Parathyroid adenoma (tissue), 2 donors: ENCODE results near the gene KDM5C.
A peak's percentile ranks its signal among the peaks of the same experiment; 100 is the strongest.

Experiments
- H2AFZ ChIP-seq: fragments of 300-600 bp; sonication (generic); one replicate; pipeline ENCODE4 v1.7.0; 2017; ENCODE audit warnings: antibody characterized with exemption, mild to moderate bottlenecking
- H3K27ac ChIP-seq: fragments of 300-600 bp; sonication (generic); one replicate; pipeline ENCODE4 v1.7.0; 2017
- H3K27me3 ChIP-seq: fragments of 300-600 bp; sonication (generic); one replicate; pipeline ENCODE4 v1.7.0; 2017; ENCODE audit warnings: low read length; ENCODE audit not compliant: control insufficient read depth, insufficient read depth
- H3K36me3 ChIP-seq: fragments of 300-600 bp; sonication (generic); one replicate; pipeline ENCODE4 v1.7.0; 2017; ENCODE audit warnings: low read length; ENCODE audit not compliant: control insufficient read depth, insufficient read depth
- H3K4me1 ChIP-seq: fragments of 300-600 bp; sonication (generic); one replicate; pipeline ENCODE4 v1.7.0; 2017; ENCODE audit warnings: control low read depth
- H3K4me2 ChIP-seq: fragments of 300-600 bp; sonication (generic); one replicate; pipeline ENCODE4 v1.7.0; 2017; ENCODE audit warnings: low read length
- H3K4me3 ChIP-seq: fragments of 300-600 bp; sonication (generic); one replicate; pipeline ENCODE4 v1.7.0; 2017; ENCODE audit warnings: low read depth, low read length
- H3K79me2 ChIP-seq: fragments of 300-600 bp; sonication (generic); one replicate; pipeline ENCODE4 v1.7.0; 2017; ENCODE audit warnings: control low read depth
- H3K9ac ChIP-seq: fragments of 300-600 bp; sonication (generic); one replicate; pipeline ENCODE4 v1.7.0; 2017; ENCODE audit warnings: mild to moderate bottlenecking
- H3K9me3 ChIP-seq: fragments of 300-600 bp; sonication (generic); one replicate; pipeline ENCODE4 v1.7.0; 2017; ENCODE audit warnings: low read length; ENCODE audit not compliant: control insufficient read depth
- TF ChIP-seq, protein P1 (sequence below): fragments of 300-600 bp; sonication (generic); IDR thresholded peaks from one replicate; pipeline ENCODE4 v1.7.0; 2017; ENCODE audit warnings: antibody characterized with exemption, mild to moderate bottlenecking
- donor health status: primary hyperparathyroidism.

Gene KDM5C

DNA sequence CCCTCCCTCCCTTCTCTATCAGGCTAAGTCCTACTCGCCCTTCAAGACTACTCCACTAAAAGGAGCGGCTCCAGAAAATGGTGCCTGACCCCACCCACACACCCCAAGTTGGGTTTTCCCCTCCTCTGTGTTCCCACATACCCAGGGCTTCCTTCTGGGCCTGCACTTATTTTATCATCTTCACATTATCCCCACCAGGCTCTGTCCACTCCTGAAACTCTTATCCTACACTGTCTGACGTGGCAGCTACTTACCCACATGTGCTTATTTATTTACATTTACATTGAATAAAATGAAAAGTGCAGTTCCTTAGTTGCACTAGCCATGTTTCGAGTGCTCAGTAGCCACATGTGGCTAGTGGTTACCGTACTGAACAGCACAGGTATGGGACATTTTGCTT is 5.1 kb upstream of the KDM5C start:
- Histone ChIP-seq H3K9me3 (no peaks in the 10 kb centered on the region), H3K27me3 (no peaks in the 10 kb centered on the region)
- TF ChIP-seq, protein P1, sequence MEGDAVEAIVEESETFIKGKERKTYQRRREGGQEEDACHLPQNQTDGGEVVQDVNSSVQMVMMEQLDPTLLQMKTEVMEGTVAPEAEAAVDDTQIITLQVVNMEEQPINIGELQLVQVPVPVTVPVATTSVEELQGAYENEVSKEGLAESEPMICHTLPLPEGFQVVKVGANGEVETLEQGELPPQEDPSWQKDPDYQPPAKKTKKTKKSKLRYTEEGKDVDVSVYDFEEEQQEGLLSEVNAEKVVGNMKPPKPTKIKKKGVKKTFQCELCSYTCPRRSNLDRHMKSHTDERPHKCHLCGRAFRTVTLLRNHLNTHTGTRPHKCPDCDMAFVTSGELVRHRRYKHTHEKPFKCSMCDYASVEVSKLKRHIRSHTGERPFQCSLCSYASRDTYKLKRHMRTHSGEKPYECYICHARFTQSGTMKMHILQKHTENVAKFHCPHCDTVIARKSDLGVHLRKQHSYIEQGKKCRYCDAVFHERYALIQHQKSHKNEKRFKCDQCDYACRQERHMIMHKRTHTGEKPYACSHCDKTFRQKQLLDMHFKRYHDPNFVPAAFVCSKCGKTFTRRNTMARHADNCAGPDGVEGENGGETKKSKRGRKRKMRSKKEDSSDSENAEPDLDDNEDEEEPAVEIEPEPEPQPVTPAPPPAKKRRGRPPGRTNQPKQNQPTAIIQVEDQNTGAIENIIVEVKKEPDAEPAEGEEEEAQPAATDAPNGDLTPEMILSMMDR: no peak

DNA sequence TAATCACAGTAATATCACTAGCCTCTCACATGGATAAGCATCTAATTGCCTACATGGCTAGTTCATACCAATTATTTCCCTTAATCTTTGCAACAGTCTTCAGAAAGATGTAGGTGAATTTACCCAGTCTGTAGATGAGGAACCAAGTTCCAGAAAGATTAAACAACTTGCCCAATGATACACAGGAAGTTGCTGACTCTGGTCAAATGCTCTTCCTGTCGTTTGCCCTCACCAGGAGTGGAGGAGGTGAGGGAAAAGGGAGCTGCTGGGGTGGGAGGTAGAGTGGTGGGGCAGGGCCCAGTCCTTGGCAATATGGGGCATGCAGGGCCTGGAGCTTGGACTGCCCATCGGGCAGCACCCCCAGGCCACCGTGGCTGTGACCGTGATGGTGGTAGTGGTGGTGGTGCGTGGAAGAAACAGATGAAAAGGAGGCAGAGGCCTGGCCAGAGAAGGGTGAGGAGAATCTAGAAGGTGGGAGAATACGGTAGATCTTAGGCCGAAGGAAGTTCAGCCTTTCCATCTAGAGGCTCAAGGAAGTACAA is 2.3 kb upstream of the KDM5C start:
- Histone ChIP-seq H3K79me2 (peaks cover 24% of the 10 kb centered on the region), H3K4me1 (no peaks in the 10 kb centered on the region), H3K9ac (no peak overlapping the region), H3K36me3 (no peaks in the 10 kb centered on the region), H2AFZ (no peak overlapping the region), H3K4me3 (no peak overlapping the region), H3K27ac (no peak overlapping the region), H3K27me3 (no peaks in the 10 kb centered on the region), H3K4me2 (no peak overlapping the region), H3K9me3 (no peaks in the 10 kb centered on the region)
- TF ChIP-seq, protein P1: no peak

More for the DNA sequence above, 5.1 kb upstream of the KDM5C start:
- no peaks in the 10 kb centered on the region for H3K36me3 ChIP-seq
- no peaks in the 10 kb centered on the region for H3K4me1 ChIP-seq
- no peak overlapping the region for H3K9ac ChIP-seq
- H3K4me2 ChIP-seq: no peak overlapping the region
- no peak overlapping the region for H3K4me3 ChIP-seq
- H2AFZ ChIP-seq: no peak overlapping the region
- no peak overlapping the region for H3K27ac ChIP-seq
- no peaks in the 10 kb centered on the region for H3K79me2 ChIP-seq

DNA sequence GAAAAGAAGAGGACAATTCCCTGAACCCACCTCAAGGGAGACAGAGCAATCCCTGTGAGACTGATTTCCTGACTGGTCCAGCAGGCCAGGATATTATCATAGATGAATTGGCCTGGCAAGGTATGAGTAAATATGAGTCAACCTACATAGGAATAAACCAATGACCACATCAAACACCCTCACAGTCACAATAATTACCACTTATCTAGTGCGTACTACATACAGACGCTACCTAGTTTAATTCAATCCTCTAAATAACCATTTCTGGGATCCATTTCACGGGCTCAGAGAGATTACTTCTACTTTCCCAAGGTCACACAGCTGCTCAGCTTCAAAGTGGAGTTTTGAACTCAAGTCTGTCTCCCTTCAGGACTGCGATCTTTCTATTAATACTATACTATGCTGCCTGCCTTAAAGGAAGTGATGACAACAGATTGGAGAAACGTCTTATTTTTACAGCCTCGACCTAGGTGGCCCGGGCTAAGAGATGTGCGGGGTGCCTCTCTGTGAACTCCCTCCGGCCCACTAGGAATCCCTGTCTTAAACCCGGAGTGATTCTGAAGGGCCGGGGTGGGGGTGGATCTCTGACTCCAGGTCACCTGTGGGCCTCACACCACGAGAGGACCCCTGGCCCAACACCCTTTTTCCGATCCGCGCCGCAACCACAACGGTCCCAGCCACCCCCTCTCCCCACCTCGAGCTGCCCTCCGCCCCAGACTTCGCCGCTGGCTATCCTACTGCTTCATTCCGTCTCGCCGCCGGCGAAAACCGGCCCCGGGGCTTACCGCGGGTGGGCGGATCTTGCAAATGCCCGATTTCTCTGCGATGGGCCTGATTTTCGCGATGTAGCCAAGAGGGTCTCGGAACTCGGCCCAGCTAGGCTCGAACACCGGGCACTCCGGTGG is 800 bp downstream of the KDM5C start:
- Histone ChIP-seq H3K36me3 (no peaks in the 10 kb centered on the region), H2AFZ (peak overlapping the region; percentile 91), H3K27me3 (no peaks in the 10 kb centered on the region), H3K4me1 (no peaks in the 10 kb centered on the region), H3K27ac (peak overlapping the region; percentile 95), H3K9me3 (no peaks in the 10 kb centered on the region), H3K4me2 (peak overlapping the region; percentile 86), H3K4me3 (peak overlapping the region; percentile 84), H3K79me2 (peaks cover 34% of the 10 kb centered on the region), H3K9ac (peak overlapping the region; percentile 95)
- TF ChIP-seq, protein P1: no peak

DNA sequence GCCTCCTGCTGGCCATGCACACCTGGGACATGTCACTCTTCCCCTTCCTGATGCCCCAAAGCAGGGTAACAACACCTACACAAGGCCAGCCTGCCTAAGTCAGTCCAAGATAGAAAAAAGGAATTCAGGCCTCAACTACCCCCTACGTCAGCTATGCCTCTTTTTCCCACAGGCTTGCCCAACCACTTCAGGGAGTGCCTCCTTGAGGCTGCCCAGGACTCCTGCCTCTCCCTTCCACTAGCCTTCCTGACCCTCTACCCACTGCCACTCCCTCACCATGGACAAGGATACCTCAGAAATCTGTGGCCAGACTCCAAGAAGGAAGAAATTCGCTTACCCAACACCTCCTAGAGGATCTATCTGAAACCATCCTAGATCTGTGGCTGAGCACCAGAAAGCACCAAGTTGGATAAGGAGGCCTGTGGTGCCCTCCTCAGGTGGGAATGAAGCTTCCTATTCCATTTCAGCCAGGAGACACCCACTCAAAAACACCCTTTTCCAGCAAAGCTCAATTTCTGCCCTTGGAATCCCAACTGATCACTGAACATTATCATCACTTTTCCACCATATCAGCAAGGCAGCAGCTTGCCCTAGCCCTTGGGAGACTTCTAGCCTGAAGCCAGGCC is 1.8 kb downstream of the KDM5C start:
- Histone ChIP-seq H3K36me3 (no peaks in the 10 kb centered on the region), H2AFZ (no peak overlapping the region), H3K79me2 (peaks cover 34% of the 10 kb centered on the region), H3K9me3 (no peaks in the 10 kb centered on the region), H3K4me3 (peak overlapping the region; percentile 5), H3K4me1 (no peaks in the 10 kb centered on the region), H3K27me3 (no peaks in the 10 kb centered on the region), H3K9ac (no peak overlapping the region), H3K4me2 (peak overlapping the region; percentile 86), H3K27ac (no peak overlapping the region)
- TF ChIP-seq, protein P1: no peak
